HUES48 (cell line): ENCODE data around the gene ZNF43.
"Not testable (repeated sequence)": the region's sequence is repeated elsewhere in the genome, so short reads cannot be mapped to it uniquely, and the experiment has no call there.

Experiments used
- H3K27ac ChIP-seq: one replicate; pipeline ENCODE4 v1.7.0; 2013; ENCODE audit warnings: low read depth, low read length, inconsistent platforms
- H3K27me3 ChIP-seq: 2 replicates; pipeline ENCODE4 v1.6.1; 2013; ENCODE audit warnings: mild to moderate bottlenecking, low read length; ENCODE audit not compliant: control insufficient read depth, insufficient read depth
- H3K36me3 ChIP-seq: 2 replicates; pipeline ENCODE4 v1.6.1; 2013; ENCODE audit warnings: low read length; ENCODE audit not compliant: control insufficient read depth, insufficient read depth
- H3K4me1 ChIP-seq: 2 replicates; pipeline ENCODE4 v1.6.1; 2013; ENCODE audit warnings: mild to moderate bottlenecking, low read length; ENCODE audit not compliant: control insufficient read depth, insufficient read depth
- H3K4me3 ChIP-seq: 2 replicates; pipeline ENCODE4 v1.5.1; 2013; ENCODE audit warnings: mild to moderate bottlenecking, low read depth, low read length
- H3K9ac ChIP-seq: 2 replicates; pipeline ENCODE4 v1.6.1; 2013; ENCODE audit warnings: mild to moderate bottlenecking, low read depth, low read length, moderate library complexity
- H3K9me3 ChIP-seq: 2 replicates; pipeline ENCODE4 v1.6.1; 2013; ENCODE audit warnings: low read length; ENCODE audit not compliant: control insufficient read depth, insufficient read depth

The ZNF43 gene

GRCh38 chr19:21812448-21812847 is 23.5 kb downstream of the ZNF43 start:
- Histone ChIP-seq H3K9ac (no peak overlapping the region), H3K4me3 (no peak overlapping the region), H3K27ac (no peak overlapping the region), H3K36me3 (peaks cover 90% of the 10 kb centered on the region), H3K4me1 (no peaks in the 10 kb centered on the region), H3K27me3 (no peaks in the 10 kb centered on the region), H3K9me3 (peaks cover 79% of the 10 kb centered on the region)

GRCh38 chr19:21808400-21809000 is 27.5 kb downstream of the ZNF43 start:
- H3K9me3 ChIP-seq = peaks cover 77% of the 10 kb centered on the region
- not testable (repeated sequence) for H3K9ac ChIP-seq, H3K27ac ChIP-seq, H3K4me1 ChIP-seq, H3K4me3 ChIP-seq, H3K27me3 ChIP-seq
- H3K36me3 ChIP-seq = peaks cover 59% of the 10 kb centered on the region

DNA sequence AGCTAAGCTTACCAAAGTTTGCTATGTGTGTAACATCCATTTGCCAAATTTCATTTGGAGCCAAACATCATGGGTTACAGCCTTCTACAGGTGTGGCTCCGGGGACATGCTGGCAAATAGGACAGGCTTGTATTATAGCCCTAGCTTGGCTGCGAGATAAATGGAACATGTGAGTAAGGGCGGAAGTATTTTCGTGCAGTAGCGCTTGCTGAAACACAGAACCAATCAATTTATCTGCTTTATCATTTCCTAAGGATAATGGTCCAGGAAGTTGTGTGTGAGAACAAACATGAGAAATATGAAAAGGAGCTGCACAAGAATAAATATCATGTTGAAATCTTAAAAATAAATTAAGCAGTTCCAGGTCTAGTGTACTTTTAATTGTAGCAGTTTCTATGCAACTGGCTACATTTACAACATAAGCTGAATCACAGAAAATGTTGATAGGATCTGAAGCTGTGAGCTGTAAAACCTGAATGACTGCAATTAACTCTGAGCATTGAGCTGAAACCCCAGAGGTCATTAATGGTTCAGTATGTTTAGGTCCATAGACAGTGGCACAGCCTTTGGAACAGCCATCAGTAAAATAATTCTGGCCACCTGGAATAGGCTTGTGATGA is 46.4 kb downstream of the ZNF43 start:
- Histone ChIP-seq H3K4me1 (no peaks in the 10 kb centered on the region), H3K9ac (no peak overlapping the region), H3K9me3 (peaks cover 50% of the 10 kb centered on the region), H3K27ac (no peak overlapping the region), H3K36me3 (no peaks in the 10 kb centered on the region), H3K27me3 (no peaks in the 10 kb centered on the region), H3K4me3 (no peak overlapping the region)

GRCh38 chr19:21786936-21787335 is 49.0 kb downstream of the ZNF43 start:
- Histone ChIP-seq H3K4me3 (no peak overlapping the region), H3K9me3 (peaks cover 53% of the 10 kb centered on the region), H3K9ac (no peak overlapping the region)

DNA sequence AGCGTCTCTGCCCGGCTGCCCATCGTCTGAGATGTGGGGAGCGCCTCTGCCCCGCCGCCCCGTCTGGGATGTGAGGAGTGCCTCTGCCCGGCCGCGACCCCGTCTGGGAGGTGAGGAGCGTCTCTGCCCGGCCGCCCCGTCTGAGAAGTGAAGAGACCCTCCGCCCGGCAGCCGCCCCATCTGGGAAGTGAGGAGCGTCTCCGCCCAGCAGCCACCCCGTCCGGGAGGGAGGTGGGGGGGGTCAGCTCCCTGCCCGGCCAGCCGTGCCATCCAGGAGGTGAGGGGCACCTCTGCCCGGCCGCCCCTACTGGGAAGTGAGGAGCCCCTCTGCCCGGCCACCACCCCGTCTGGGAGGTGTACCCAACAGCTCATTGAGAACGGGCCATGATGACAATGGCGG is 60.2 kb downstream of the ZNF43 start:
- H3K9ac ChIP-seq, H3K27ac ChIP-seq, H3K4me1 ChIP-seq, H3K4me3 ChIP-seq, H3K36me3 ChIP-seq, H3K27me3 ChIP-seq: not testable (repeated sequence)
- H3K9me3 ChIP-seq = peaks cover 28% of the 10 kb centered on the region

More at GRCh38 chr19:21786936-21787335, 49.0 kb downstream of the ZNF43 start:
- Histone ChIP-seq H3K27me3 (no peaks in the 10 kb centered on the region), H3K36me3 (no peaks in the 10 kb centered on the region), H3K4me1 (no peaks in the 10 kb centered on the region), H3K27ac (no peak overlapping the region)

- H3K4me1 ChIP-seq = no peaks in the 10 kb centered on the region
- no peaks in the 10 kb centered on the region; the same call in 1 of the 2 replicates for H3K9me3 ChIP-seq
- H3K4me3 ChIP-seq = peak within 1 kb of the TSS; percentile 96
- peak within 1 kb of the TSS; percentile 92 for H3K27ac ChIP-seq
- peaks cover 35% of the 10 kb centered on the region for H3K36me3 ChIP-seq
- H3K9ac ChIP-seq = peak within 1 kb of the TSS; percentile 95
- no peaks in the 10 kb centered on the region for H3K27me3 ChIP-seq
Measured at GRCh38 chr19:21767065-21767800, 68.7 kb downstream of the ZNF43 start, which contains the start of gene ZNF100. Gene ZNF100 (minus strand): TSS chr19:21767579. CDS start chr19:21767429, 150 bp downstream.

GRCh38 chr19:21766705-21767064 is 69.3 kb downstream of the ZNF43 start:
- H3K36me3 ChIP-seq = peaks cover 40% of the 10 kb centered on the region
- peak overlapping the region; percentile 92 for H3K27ac ChIP-seq
- H3K9me3 ChIP-seq, H3K4me1 ChIP-seq, H3K27me3 ChIP-seq: not testable (repeated sequence)
- peak overlapping the region; percentile 95 for H3K9ac ChIP-seq
- H3K4me3 ChIP-seq = peak overlapping the region; percentile 96

GRCh38 chr19:21765151-21765550 is 70.8 kb downstream of the ZNF43 start:
- peaks cover 54% of the 10 kb centered on the region for H3K36me3 ChIP-seq
- H3K9me3 ChIP-seq = no peaks in the 10 kb centered on the region; the same call in none of the 2 replicates
- peak overlapping the region; percentile 96; the same call in 1 of the 2 replicates for H3K4me3 ChIP-seq

DNA sequence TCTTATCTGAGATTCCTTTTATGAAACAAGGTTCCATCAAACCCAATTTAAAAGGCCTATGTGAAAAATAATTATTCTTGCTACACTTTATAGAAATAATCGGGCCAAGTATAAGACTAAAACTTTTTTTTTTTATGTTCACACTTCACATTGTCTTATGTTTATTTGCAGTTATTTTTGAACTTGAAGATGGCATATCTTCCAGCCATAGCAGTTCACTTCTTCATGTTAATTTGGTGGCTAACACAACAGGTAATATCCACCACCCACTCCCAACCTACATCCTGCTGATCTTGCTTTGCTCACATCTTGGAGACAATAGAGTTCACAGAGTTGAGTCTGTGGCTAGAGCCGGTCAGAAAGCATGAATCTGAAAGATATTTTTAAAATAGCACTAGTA is 74.4 kb downstream of the ZNF43 start:
- peaks cover 84% of the 10 kb centered on the region for H3K36me3 ChIP-seq
- H3K9me3 ChIP-seq, H3K4me3 ChIP-seq, H3K27ac ChIP-seq, H3K4me1 ChIP-seq, H3K27me3 ChIP-seq, H3K9ac ChIP-seq: not testable (repeated sequence)

More at GRCh38 chr19:21765151-21765550, 70.8 kb downstream of the ZNF43 start:
- Histone ChIP-seq H3K27me3 (no peaks in the 10 kb centered on the region), H3K9ac (no peak overlapping the region), H3K27ac (no peak overlapping the region), H3K4me1 (no peaks in the 10 kb centered on the region)

DNA sequence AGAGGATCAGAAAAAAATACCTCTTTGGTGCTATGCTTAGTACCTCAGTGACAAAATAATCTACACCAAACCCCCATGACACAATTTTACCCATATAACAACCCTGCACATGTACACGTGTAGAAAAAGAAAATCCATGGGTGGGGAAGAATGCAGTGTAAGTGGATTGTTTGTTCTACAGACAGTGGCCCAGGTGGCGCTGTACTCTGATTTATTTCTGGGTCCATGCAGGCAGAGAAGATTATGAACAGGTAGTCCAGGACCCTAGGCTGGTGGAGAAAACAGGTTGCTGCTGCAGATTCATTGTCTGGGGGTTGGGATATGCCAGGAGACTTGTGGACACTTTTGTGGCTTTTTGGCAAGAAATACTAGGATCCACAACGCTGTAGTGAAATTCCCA is 77.7 kb downstream of the ZNF43 start:
- H3K36me3 ChIP-seq = peaks cover 62% of the 10 kb centered on the region
- no peaks in the 10 kb centered on the region for H3K4me1 ChIP-seq
- H3K9ac ChIP-seq = no peak overlapping the region
- no peaks in the 10 kb centered on the region for H3K27me3 ChIP-seq
- H3K9me3 ChIP-seq = peaks cover 3% of the 10 kb centered on the region; the same call in 1 of the 2 replicates
- no peak overlapping the region for H3K27ac ChIP-seq
- H3K4me3 ChIP-seq = no peak overlapping the region

GRCh38 chr19:21755555-21755954 is 80.4 kb downstream of the ZNF43 start:
- H3K36me3 ChIP-seq = peaks cover 62% of the 10 kb centered on the region
- H3K4me1 ChIP-seq, H3K9ac ChIP-seq, H3K9me3 ChIP-seq, H3K27me3 ChIP-seq, H3K4me3 ChIP-seq, H3K27ac ChIP-seq: not testable (repeated sequence)
